Measurements from ENCODE around the gene SMURF2. TPM values are rescaled to one million over a fixed set of nuclear protein-coding genes. Genes with fewer than 3 reads are reported as not detected.

Gene SMURF2
- total RNA-seq, 6 experiments from 2014 or later, result 2.5 to 6.8 (median 4.0) TPM

GRCh38 chr17:64503821-64504768 is 158.0 kb downstream of the SMURF2 start:
- TF ChIP-seq POLR2A (IDR thresholded peaks at IDR 0.05), result no peak
- TF ChIP-seq CTCF (IDR thresholded peaks at IDR 0.05), result no peak
- H3K4me1 ChIP-seq, result peaks cover 0 to 54% (median 8%) of the 10 kb centered on the region in 4 donors
- peaks cover 37 to 60% (median 47%) of the 10 kb centered on the region in 4 donors for H3K36me3 ChIP-seq

GRCh38 chr17:64503341-64503740 is 158.8 kb downstream of the SMURF2 start:
- no peaks in the 10 kb centered on the region for H3K27me3 ChIP-seq
- DNase-seq (no peak), ATAC-seq (no peak)
- no peak overlapping the region for H3K27ac ChIP-seq
- peaks cover 37 to 64% (median 50%) of the 10 kb centered on the region in 4 donors for H3K36me3 ChIP-seq
- H3K4me1 ChIP-seq, result peaks cover 0 to 55% (median 7%) of the 10 kb centered on the region in 4 donors
- TF ChIP-seq CTCF (IDR thresholded peaks at IDR 0.05) (no peak), POLR2A (IDR thresholded peaks at IDR 0.05) (no peak)
- intact Hi-C loops (cut with DNase I), result no loop called here
- H3K4me3 ChIP-seq, result no peak overlapping the region
- 74% methylated on average over 5 of the region's 5 CpGs for WGBS (ENCODE audit: insufficient coverage, low coverage, low lambda C conversion rate, missing lambda C conversion rate)
- H3K9me3 ChIP-seq, result no peaks in the 10 kb centered on the region

More at GRCh38 chr17:64503821-64504768, 158.0 kb downstream of the SMURF2 start:
- intact Hi-C loops (cut with DNase I), result no loop called here
- Histone ChIP-seq H3K27ac (peak overlapping the region; percentile 97 to 99 (median 99)), H3K4me3 (peak overlapping the region; percentile 87 to 96 (median 87)), H3K27me3 (no peaks in the 10 kb centered on the region), H3K9me3 (no peaks in the 10 kb centered on the region)
- ATAC-seq (no peak), DNase-seq (no peak)
- 17% methylated on average over 7 of the region's 7 CpGs for WGBS (ENCODE audit: insufficient coverage, low coverage, low lambda C conversion rate, missing lambda C conversion rate)

GRCh38 chr17:64502809-64503208 is 159.3 kb downstream of the SMURF2 start:
- WGBS (ENCODE audit: insufficient coverage, low coverage, low lambda C conversion rate, missing lambda C conversion rate), result 67% methylated on average over 2 of the region's 2 CpGs
- Histone ChIP-seq H3K27ac (no peak overlapping the region), H3K27me3 (no peaks in the 10 kb centered on the region), H3K9me3 (no peaks in the 10 kb centered on the region), H3K36me3 (peaks cover 37 to 67% (median 53%) of the 10 kb centered on the region in 4 donors), H3K4me3 (no peak overlapping the region), H3K4me1 (peaks cover 0 to 55% (median 7%) of the 10 kb centered on the region in 4 donors)
- TF ChIP-seq POLR2A (IDR thresholded peaks at IDR 0.05), result no peak
- no peak for TF ChIP-seq CTCF (IDR thresholded peaks at IDR 0.05)
- DNase-seq (no peak), ATAC-seq (no peak)
- intact Hi-C loops (cut with DNase I), result no loop called here

- 69% methylated on average over 2 of the region's 3 CpGs for WGBS (ENCODE audit: insufficient coverage, low coverage, low lambda C conversion rate, missing lambda C conversion rate)
- Histone ChIP-seq H3K27me3 (no peaks in the 10 kb centered on the region), H3K9me3 (no peaks in the 10 kb centered on the region), H3K4me3 (no peak overlapping the region), H3K4me1 (peaks cover 0 to 61% (median 10%) of the 10 kb centered on the region in 4 donors), H3K36me3 (peaks cover 37 to 67% (median 53%) of the 10 kb centered on the region in 4 donors), H3K27ac (no peak overlapping the region)
- TF ChIP-seq POLR2A (IDR thresholded peaks at IDR 0.05) (no peak), CTCF (IDR thresholded peaks at IDR 0.05) (no peak)
- DNase-seq, result no peak
- intact Hi-C loops (cut with DNase I), result no loop called here
- ATAC-seq, result no peak
Observed at GRCh38 chr17:64502021-64502420, 160.1 kb downstream of the SMURF2 start.
